Panc1 (cell line): ENCODE results near the gene UBL4A.

ENCODE experiments used
- CTCF ChIP-seq: fragments of 450-650 bp; IDR thresholded peaks from 2 replicates; pipeline ENCODE4 v1.5.1; 2017; ENCODE audit warnings: mild to moderate bottlenecking
- POLR2AphosphoS5 ChIP-seq: IDR thresholded peaks from 2 replicates; pipeline ENCODE4 v1.6.1; 2012; ENCODE audit warnings: mild to moderate bottlenecking, low read depth, low read length, moderate library complexity
- REST ChIP-seq, 2 experiments: IDR thresholded peaks; 2 replicates each; pipeline ENCODE4 v1.6.1; 2011 to 2012; ENCODE audit warnings: low read depth in 2 of 2, control low read depth in 1 of 2, low read length in 1 of 2, mild to moderate bottlenecking in 1 of 2, moderate library complexity in 1 of 2; ENCODE audit not compliant: insufficient read depth in 1 of 2
- SIN3A ChIP-seq: IDR thresholded peaks from 2 replicates; pipeline ENCODE4 v1.6.1; 2012; ENCODE audit warnings: low read depth, mild to moderate bottlenecking, low read length, moderate library complexity, borderline replicate concordance; ENCODE audit not compliant: insufficient read depth

GRCh38 chrX:154459832-154460231 lies 26.6 kb downstream of the UBL4A start:
- TF ChIP-seq CTCF (no peak), POLR2AphosphoS5 (no peak), SIN3A (no peak), REST (IDR thresholded peaks at IDR 0.05; ENCODE audit: insufficient read depth in 1 of 2, low read depth in 2 of 2, low read length in 1 of 2) (no peak)
